IPS-NIHi7 (cell line): ENCODE data around the gene SLC41A3.

Source experiments
- DNase-seq: peaks from one replicate; pipeline ENCODE4 v3.0.0; 2012; ENCODE audit warnings: mixed read lengths; ENCODE audit errors: extremely low spot score

The SLC41A3 gene

DNA sequence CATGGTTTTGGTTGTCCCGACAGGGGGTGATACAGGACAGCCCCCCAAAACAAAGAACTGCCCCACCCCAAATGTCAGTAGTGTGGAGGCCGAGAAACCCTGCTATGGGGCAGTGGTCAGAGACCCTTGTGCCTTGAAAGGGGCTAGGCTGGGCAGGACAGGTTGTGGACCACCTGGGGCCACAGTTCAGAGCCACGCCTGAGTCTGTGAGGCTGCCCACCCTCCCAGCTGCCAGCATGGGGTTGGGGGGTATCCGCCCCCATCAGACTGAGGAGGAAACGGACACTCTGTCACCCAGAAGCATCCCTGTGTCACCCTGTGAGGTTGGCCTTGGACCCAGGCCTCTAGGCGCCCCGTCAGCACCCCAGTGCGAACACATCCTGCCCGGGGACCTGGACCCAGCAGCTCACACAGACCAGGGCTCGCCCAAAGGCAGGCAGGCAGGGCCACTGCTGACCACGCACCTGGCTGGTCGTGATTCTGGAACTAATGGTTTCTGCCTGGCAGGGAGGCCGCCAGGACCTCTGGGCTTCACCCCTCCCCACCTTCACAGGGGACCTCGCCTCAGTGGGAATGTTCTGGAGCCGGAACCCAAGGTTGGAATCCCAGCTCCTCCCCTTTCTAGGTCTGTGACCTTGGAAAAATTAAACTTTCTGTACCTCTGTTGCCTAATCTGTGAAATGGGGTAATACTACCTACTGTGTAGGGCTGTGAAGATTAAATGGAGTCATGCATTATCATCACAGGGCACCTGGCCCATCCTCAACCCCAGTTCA lies 1.4 kb downstream of the SLC41A3 start:
- DNase-seq = peak; percentile 4

- peak; percentile 22 for DNase-seq
Measured at GRCh38 chr3:126081618-126082361, 2.1 kb downstream of the SLC41A3 start.

DNA sequence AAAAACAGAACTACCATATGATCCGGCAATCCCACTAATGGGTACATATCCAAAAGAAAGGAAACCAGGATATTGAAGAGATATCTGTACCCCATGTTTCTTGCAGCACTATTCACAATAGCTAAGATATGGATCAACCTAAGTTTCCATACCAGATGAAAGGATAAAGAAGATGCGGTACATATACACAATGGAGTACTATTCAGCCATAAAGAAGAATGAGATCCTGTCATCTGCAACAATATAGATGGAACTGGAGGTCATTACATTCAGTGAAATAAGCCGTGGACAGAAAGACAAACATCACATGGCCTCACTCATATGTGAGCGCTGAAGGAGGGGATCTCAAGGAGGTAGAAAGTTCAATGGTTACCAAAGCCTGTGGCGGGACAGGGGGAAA lies 3.0 kb downstream of the SLC41A3 start:
- DNase-seq = no peak

DNA sequence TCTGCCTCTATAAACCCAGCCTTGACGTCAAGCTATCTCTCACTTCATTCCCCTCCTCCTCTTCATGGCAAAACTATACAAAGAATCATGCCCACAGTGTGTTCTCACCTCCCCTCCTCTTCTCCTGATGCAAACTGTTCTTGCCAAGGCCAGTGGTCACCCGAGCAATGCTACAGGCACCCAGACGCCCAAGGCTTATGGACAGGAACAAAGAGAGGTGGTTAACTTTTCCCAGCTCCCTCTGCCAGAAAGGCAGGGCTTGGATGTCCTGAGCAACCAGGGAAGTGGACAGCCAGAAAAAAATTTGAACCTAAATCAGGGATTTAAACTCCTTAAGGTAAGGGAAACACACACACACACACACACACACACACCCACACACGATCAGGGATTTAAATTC lies 5.1 kb downstream of the SLC41A3 start:
- no peak for DNase-seq

DNA sequence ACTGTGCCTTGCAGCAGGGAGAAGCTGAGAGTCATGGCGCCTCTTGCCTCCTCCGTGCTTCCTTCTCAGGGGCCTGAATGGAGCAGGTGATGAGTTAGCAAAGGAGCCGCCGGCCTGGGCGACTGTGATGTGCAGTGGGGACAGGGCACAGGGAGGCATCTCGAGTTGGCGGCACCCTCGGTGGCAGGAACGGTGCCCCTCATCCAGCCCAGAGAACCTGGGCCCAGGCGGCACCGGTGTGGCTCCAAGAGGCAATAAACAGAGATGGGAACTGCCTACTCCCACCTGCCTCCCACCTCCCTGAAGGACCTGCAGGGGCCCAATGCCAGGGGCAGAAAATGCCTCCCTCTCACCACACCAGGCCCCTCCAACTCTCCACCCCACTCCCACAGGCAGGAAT lies 6.2 kb downstream of the SLC41A3 start:
- DNase-seq = no peak

GRCh38 chr3:126076140-126076539 lies 7.8 kb downstream of the SLC41A3 start:
- no peak for DNase-seq

DNA sequence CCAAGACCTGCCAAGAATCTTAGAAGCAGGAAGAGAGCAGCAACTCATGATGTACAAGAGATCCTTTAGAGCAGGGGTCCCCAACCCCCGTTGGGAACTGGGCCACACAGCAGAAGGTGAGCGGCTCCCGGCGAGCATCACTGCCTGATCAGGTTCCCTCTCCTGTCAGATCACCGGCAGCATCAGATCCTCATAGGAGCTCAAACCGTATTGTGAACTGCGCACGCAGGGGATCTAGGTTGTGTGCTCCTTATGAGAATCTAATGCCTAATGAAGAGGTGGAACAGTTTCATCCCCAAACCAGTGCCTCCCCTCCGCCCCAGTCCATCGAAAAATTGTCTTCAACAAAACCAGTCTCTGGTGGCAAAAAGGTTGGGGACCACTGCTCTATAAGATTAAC lies 13.8 kb downstream of the SLC41A3 start:
- peak; percentile 5 for DNase-seq

DNA sequence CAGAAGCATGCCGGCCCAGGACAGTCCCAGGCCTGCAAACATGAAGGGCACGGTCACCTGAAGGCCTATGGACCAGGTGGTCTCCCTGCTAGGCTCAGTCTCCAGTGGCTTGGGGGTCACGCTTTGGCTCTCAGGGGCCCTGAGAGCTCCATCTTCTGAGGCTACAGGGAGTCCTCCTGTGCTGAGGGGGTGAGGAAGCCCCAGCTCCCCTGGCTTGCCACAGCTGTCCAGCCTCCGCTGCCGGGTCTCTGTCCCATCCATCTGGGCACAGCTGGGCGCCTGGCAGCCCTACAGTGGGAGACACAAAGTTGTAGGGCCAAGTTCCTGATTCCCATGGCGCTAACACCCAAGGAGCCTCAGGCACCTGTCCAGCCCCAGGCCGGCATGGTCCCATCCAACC lies 16.0 kb downstream of the SLC41A3 start:
- no peak for DNase-seq

DNA sequence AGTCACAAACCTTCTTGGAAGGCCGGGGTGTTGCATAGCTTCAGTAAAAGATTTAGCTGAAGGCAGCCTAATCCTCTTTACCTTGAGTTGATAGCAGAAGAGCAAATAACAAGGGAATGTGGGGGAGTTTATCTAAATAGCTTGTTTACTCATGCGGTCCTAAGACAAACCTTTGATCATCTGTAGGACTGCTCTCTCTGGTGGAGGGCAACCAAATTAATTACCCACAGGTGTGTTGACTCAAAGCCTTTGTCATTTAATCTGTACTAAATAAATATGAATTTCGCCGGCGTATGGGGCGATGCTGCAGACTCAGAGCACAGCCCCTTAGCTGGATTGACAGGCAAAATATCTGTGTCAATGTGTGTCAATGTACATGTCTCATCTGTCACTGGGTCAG lies 17.2 kb downstream of the SLC41A3 start:
- DNase-seq = peak; percentile 8

DNA sequence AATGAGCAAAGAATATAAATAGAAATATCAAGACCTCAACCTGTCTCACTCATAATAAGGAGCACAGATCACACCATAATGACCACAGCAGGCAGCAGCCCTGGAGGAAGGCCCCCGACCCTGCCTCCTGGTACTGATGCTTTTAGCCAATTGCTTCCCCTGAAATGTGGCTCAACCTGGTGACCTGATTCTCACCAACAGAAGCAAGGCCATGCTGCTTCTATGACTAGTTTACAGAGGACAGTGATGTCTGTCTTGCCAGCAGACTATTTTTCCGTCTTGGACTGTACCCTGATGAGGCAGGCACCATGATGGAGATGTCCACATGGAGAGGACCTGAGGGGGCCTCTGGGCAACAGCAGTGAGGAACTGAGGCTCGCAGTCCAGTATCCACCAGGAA lies 18.0 kb downstream of the SLC41A3 start:
- no peak for DNase-seq

DNA sequence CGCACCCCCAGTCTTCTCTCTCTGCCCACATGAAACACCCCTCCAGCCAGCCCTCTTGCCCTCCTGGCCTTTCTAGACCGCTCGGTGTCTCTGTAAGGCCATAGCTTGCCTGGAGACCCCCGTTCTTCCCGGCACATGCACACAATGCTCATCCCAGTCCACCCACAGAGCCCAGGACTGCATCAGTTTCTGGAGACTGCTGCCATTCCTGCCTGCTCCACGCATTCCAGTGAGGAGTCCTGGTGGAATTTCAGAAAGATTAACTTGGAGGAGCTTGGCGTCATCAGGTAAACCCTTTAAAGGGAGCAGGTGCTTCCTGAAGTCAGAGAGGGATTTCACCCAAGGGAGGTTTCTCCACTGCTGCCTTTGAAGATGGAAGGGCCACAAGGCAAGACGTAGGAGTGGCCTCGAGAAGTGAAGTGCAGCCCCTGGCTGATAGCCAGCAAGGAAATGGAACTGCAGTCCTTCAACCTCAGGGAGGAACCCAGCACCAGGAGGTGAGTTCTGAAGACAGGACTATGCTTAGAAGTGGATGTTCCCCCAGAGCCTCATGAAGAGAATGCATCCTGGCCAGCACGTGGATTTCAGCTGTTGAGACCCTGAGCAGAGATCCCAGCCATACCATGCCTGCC lies 19.2 kb downstream of the SLC41A3 start:
- peak; percentile 6 for DNase-seq

DNA sequence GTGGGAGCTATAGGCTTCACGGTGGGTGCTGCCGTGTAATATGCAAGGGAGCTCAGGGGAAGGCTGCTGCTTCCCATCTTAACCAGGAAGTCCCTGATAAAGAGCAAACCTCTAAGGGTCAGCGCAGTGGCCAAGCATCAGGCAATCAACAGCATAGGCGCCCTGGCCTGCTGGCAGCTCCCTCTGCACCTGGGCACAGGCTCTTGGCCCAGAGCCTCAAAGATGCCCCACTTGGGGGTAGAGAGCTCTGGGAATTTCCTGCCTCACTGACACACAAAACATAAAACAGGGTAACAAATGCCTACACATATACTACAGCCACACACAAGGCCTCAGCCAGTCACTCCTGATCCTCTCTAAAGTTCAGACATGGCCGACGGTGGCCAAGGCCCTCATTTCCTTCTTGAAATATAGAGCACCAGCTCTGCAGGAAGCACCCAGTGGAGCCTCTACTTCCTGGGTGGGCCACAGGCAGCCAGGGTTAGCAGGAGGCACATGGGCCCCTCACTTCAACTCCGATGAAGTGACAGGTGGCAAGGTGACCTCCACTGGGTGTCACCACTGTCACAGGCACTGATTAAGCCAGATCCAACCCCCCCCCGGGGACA lies 20.5 kb downstream of the SLC41A3 start:
- peak; percentile 5 for DNase-seq

DNA sequence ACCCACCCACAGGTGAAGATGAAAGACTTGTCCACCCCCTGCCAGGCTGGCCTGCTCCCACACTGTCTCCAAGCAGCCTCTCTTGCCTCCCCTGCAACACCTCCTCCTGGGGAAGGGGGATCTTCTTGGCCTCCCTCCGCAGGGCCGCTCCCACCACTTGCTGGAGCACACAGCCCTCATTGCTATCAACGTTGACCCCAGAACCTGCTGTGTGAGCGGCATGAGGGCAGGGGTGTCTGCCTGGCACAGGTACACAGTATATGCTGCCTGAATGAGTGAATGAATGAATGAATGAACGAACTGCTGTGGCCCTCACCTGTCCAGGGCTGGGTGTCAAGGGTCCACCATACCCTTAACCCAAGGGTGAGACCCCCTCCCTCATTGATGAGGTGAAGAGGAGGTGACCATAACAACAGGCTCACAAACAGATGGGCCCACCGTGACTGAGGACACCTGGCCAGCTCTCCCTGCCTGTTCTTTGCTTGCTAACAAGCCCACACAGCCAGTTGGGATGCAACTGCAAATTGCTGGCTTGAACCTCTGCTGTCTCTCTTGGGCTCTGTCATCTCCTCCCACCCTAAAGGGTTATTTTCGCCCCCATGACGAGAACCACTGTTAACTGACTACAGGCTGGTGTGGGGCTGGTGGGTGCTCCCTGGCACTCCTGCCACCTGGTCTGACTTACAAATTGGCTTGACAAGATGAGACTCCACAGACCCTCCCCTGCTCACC lies 22.5 kb downstream of the SLC41A3 start:
- no peak for DNase-seq

- no peak for DNase-seq
Measured at GRCh38 chr3:126060613-126061145, 23.2 kb downstream of the SLC41A3 start.

GRCh38 chr3:126058666-126059065 lies 25.3 kb downstream of the SLC41A3 start:
- peak; percentile 5 for DNase-seq

- DNase-seq = no peak
Measured at GRCh38 chr3:126057936-126058335, 26.0 kb downstream of the SLC41A3 start.

DNA sequence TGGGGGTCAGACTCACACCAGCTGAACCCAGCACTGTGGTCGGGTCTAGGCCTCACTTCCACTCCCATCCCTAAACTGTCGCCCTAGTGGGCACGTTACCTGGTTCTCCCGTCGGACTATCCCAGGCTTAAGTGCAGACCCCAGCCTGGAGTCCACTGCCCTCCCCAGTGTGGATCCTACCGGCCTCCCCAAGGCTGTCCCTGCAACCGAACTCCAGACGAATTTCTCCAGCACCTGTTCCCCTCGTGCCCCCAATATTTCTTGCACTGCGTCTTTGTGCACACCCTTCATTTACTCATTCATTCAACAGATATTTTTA lies 26.5 kb downstream of the SLC41A3 start:
- no peak for DNase-seq

GRCh38 chr3:126056681-126057500 lies 27.0 kb downstream of the SLC41A3 start:
- DNase-seq = peak; percentile 13

GRCh38 chr3:126056088-126056487 lies 27.8 kb downstream of the SLC41A3 start:
- DNase-seq = no peak

GRCh38 chr3:126054870-126055269 lies 29.1 kb downstream of the SLC41A3 start:
- DNase-seq = no peak
